DMS153 treated with DMSO at 0.1 percent for 48 hours (cell line): ENCODE measurements around the gene ACAT2.
A peak's percentile ranks its signal among the peaks of the same experiment; 100 is the strongest.
"Not testable (repeated sequence)": the region's sequence is repeated elsewhere in the genome, so short reads cannot be mapped to it uniquely, and the experiment has no call there.

Experiments
- DNase-seq: peaks from one replicate; lab custom pipeline; 2025; ENCODE audit not compliant: unreplicated experiment; lab: John Stamatoyannopoulos, UW

Gene ACAT2

DNA sequence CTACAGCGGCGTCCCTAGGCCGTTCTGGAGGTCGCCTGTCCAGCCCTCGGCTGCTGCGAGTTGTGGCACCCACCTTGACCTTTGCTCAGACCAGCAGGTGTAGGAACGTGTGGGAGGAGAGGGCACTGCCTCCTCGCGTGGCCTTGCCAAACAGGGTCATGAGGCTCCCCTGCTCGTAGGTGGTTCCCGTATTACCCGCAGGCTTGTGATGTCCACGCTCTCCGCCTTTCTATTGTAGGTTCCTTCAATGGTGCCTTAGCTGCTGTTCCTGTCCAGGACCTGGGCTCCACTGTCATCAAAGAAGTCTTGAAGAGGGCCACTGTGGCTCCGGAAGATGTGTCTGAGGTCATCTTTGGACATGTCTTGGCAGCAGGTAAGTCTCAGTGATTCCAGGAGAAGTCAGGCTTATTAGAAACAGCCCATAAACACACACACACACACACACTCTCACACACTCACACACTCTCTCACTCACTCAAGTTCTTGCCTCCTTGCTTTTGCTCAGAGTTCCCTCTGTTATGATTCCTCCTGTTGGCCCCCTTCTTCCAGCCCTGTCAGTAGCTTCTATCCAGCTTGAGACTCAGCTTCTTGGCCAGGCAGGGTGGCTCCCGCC lies 942 bp downstream of the ACAT2 start:
- DNase-seq: no peak

GRCh38 chr6:159766906-159767305 lies 5.1 kb downstream of the ACAT2 start:
- DNase-seq: no peak

DNA sequence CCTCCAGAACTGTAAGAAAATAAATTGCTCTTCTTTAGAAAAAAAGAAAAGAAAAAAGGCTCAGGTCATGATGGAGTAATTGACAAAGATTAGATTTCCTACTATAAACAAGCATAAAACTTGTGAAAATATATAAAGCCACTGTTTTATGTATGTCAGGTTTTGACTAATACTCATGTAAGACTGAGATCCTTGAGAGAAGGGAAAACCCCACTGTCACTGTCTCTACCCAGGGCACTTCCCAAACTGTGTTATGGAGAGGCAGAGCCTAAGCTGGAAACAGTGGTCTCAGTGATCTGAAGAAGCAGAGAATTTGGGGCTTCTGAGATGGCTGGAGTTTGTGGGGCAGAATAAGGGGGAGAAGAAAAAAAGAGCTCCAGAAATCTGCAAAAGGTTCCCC lies 7.6 kb downstream of the ACAT2 start:
- no peak for DNase-seq

- no peak for DNase-seq
These were observed 10.4 kb downstream of the ACAT2 start for GRCh38 chr6:159772196-159772595.

DNA sequence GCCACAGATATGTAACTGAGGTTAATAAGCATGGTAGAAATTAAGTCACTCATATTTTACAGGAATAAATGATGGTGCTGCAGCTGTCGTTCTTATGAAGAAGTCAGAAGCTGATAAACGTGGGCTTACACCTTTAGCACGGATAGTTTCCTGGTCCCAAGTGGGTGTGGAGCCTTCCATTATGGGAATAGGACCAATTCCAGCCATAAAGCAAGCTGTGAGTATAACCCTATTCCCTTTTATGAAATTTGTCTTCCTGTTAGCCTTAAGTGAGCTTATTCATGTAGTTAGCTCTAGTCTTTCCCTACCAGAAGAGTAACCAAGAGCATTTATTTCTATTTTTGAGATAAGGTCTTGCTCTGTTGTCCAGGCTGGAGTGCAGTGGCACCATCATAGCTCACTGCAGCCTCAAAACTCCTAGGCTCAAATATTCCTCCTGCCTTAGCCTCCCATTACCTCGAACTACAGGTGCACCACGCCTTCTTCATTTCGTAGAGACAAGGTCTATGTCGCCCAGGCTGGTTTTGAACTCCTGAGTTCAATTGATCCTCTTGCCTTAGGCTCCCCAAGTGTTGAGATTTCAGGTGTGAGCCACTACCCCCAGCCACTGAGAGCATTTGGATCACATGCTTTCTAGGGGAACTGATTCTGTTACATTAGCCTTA lies 15.5 kb downstream of the ACAT2 start:
- no peak for DNase-seq

DNA sequence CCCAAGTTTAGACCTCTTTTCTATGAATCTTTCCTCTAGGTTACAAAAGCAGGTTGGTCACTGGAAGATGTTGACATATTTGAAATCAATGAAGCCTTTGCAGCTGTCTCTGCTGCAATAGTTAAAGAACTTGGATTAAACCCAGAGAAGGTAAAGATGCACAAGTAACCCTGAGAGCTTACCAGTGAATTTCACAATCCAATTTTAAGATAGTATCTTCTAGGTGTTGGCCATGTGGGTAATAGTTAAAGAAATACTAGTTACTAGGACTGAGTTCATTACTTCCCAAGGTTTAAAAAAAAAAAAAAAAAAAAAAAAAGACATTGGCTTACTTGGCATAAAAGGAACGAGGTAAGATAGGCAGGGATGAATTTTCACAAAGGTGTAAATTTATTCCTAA lies 16.3 kb downstream of the ACAT2 start:
- no peak for DNase-seq

DNA sequence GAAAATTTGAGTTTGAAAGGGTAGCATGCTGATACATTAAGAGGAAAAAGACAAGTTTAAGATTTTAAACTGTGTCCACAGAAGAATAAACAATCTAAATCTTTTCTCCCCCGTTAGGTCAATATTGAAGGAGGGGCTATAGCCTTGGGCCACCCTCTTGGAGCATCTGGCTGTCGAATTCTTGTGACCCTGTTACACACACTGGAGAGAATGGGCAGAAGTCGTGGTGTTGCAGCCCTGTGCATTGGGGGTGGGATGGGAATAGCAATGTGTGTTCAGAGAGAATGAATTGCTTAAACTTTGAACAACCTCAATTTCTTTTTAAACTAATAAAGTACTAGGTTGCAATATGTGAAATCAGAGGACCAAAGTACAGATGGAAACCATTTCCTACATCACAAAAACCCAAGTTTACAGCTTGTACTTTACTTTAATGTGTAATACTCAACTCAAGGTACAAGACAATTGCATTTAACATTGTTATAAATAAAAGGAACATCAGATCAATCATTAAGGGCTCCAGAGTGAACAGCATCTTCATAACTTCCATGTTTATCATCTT lies 16.8 kb downstream of the ACAT2 start:
- DNase-seq: no peak

DNA sequence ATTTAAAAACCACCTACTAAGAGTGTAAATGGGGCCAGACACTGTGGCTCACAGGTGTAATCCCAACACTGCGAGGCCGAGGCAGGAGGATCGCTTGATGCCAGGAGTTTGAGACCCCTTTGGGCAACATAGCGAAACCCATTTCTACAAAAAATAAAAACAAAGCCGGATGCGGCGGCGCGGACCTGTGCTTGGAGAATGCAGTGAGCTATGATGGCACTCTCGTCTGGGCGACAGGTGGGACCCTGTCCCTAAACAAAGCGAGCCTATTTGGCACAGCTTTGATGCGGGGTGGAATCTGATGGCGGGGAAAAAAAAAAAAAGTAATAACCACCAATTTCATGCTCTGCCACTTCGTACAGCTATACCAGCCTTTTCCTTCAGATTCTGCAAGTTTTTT lies 26.4 kb downstream of the ACAT2 start:
- DNase-seq: no peak

- DNase-seq: no peak
These were observed 27.0 kb downstream of the ACAT2 start for GRCh38 chr6:159788753-159789376.

- peak; percentile 93 for DNase-seq
These were observed 27.7 kb downstream of the ACAT2 start, which contains the start of gene TCP1 for GRCh38 chr6:159789377-159790148. TCP1 (minus strand) TSS chr6:159789602; CDS start chr6:159789468, 134 bp downstream.

DNA sequence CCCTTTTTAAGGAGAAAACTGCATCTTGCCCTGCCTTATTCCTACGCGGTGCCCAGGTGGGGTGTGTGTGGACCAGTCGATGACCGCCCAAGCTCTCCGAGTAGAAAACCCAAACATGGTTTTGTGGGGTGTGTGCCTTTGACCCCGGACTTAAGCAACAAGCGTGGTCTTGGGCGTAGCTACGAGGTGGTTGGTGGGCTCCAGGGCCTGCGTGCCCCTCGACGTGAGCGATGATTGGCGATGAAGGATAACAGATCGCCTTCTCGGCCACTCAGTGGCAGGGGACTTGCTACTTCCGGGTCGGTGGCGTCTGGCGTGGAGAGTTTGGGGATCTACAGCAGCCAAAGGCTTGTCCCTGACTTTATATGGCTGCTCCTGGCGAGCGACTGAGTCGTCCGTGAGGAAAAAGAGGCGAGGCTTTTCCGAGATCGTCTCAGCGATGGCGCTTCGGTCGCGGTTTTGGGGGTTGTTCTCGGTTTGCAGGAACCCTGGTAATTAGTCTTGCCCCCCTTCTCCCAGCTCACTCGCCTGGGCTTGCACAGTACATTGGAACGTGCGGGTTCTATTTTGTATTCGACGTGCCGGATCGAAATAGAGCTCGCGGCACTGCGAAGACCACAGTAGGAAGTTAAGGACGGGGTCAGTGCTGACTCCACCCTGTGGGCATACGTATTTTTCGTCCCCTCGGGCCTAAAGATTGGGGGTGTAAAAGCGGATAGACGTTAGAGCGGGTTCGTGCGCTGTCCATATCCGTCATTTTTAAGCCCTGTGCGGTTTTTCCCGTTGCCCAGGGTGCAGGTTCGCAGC lies 28.5 kb downstream of the ACAT2 start, which contains the start of gene MRPL18:
MRPL18 (plus strand) TSS at position 319 of the 807 bp plus-strand sequence; CDS start at position 440, 121 bp downstream.
- peak; percentile 89 for DNase-seq

GRCh38 chr6:159790956-159791598 lies 29.2 kb downstream of the ACAT2 start:
- DNase-seq: no peak

DNA sequence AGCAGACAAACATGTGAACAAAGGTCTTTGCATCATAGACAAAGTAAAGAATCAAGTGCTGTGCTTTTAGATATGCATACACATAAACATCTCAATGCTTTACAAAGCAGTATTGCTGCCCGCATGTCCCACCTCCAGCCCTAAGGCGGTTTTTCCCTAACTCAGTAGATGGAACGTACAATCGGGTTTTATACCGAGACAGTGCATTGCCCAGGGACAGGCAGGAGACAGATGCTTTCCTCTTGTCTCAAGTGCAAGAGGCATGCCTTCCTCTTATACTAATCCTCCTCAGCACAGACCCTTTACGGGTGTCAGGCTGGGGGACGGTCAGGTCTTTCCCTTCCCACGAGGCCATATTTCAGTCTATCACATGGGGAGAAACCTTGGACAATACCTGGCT lies 33.1 kb downstream of the ACAT2 start:
- not testable (repeated sequence) for DNase-seq

DNA sequence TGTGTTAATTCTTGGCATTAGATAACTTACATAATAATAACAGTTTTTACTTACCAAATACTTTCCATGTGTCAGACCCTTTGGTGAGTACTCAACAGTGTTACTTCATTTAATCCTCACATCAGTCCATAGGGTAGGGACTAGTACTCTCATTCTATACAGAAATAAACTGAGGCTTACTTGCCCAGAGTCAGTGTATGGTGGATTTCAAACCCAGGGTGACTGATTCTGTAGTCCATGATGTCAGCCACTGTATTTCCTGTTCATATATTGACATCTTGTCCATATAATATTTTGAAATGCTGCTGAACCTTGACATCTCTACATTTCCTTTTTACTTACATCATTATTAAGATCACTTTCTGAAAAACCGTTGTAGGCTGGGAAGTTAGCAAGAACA lies 35.7 kb downstream of the ACAT2 start:
- DNase-seq: no peak

DNA sequence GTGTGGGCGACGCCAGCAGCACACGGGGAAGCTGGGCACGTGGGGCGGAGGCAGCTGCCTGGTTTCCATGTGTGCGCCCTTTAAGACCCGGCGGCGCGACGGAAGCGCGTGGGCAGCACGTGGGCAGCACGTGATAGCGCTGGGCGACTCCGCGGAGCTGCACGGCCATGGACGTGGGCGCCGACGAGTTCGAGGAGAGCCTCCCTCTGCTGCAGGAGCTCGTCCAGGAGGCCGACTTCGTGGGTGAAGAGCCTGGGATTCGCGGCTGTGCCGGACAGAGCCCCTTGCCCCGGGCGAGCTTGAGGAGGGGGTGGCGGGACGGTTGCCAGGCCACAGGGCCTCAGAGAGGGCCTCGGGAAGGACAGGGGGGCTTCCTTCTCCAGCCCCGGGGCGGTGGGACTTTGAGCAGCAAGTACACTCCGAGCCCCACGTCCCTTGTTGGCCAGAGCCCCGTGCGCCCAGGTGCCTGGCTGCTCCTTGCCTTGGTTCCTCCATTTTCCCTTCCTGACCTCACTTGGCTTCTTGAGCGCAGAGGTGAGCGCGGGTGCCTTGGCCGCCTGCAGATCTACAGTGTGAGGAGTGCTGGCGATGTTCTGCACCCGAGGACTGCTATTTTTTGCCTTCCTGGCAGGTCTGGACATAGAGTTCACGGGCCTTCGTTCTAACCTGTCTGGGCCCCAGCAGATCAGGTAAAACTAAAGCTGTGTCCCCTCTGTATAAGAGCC lies 38.5 kb downstream of the ACAT2 start, which contains the start of gene PNLDC1:
PNLDC1 (plus strand) TSS at position 136 of the 725 bp plus-strand sequence; CDS start at position 168, 32 bp downstream.
- DNase-seq: no peak

DNA sequence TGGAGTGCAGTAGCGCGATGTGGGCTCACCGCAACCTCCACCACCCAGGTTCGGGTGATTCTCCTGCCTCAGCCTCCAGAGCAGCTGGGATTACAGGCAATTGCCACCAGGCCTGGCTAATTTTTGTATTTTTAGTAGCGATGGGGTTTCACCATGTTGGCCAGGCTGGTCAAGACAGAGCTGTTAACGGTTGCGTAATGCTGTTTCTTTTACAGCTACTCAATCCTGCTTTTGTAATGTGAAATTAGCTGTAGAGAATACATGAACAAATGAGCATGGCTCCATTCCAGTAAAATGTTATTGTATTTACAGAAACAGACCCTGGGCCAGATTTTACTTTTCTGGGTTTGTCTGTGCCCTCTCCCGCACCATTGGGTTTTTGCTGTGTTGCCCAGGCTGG lies 40.1 kb downstream of the ACAT2 start:
- DNase-seq: no peak

- DNase-seq: no peak
These were observed 42.7 kb downstream of the ACAT2 start for GRCh38 chr6:159804504-159804903.

GRCh38 chr6:159805440-159806020 lies 43.7 kb downstream of the ACAT2 start:
- no peak for DNase-seq

DNA sequence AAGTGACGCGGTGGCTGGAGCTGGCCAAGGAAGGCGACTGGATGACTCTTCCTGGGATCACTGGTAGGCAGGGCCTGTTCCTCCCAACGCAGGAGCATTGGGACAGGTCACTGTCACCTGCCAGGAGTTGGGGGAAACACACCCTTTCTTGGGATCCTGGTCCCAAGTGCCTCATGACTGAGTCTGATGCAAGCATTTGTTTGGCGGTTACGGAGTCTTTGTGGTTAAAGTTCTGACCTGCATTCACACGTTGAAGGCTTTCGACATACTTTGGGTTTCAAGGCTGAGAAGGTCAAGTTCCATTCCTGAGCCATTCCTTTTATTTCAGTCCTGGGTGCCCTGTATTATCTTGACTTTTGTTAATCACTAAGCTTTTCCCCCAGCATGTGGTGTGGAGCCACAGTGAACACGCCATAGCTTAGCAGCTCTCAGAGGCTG lies 44.2 kb downstream of the ACAT2 start:
- DNase-seq: no peak
